Femur (tissue), 1 donor: ENCODE data around the gene CLIP1.
A peak's percentile ranks its signal among the peaks of the same experiment; 100 is the strongest.
"Not testable (repeated sequence)": the region's sequence is repeated elsewhere in the genome, so short reads cannot be mapped to it uniquely, and the experiment has no call there.

Source experiments
- DNase-seq: peaks from one replicate; pipeline ENCODE4 v3.0.0-alpha.2; 2017

Gene CLIP1

DNA sequence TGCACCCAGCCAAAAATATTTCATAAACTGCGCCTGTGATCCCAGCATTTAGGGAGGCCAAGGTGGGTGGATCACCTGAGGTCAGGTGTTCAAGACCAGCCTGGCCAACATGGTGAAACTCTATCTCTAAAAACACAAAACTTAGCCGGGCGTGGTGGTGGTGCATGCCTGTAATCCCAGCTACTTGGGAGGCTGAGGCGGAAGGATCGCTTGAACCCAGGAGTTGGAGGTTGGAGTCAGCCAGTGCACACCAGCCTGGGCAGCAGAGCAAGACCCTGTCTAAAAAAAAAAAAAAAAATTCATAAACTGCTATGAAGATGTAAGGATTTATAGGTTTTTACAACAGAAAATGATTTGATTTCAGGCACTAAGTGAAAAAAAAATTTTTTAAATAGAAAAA is 6.6 kb upstream of the CLIP1 start:
- not testable (repeated sequence) for DNase-seq

GRCh38 chr12:122427403-122427802 is 4.9 kb upstream of the CLIP1 start:
- no peak for DNase-seq

GRCh38 chr12:122423258-122424165 is 1.0 kb upstream of the CLIP1 start:
- peak; percentile 61 for DNase-seq

- DNase-seq, result peak; percentile 53
Observed at GRCh38 chr12:122422730-122423257, 325 bp upstream of the CLIP1 start.

GRCh38 chr12:122421187-122421820 is 1.2 kb downstream of the CLIP1 start:
- peak; percentile 65 for DNase-seq

GRCh38 chr12:122420471-122421162 is 1.9 kb downstream of the CLIP1 start:
- DNase-seq, result no peak

DNA sequence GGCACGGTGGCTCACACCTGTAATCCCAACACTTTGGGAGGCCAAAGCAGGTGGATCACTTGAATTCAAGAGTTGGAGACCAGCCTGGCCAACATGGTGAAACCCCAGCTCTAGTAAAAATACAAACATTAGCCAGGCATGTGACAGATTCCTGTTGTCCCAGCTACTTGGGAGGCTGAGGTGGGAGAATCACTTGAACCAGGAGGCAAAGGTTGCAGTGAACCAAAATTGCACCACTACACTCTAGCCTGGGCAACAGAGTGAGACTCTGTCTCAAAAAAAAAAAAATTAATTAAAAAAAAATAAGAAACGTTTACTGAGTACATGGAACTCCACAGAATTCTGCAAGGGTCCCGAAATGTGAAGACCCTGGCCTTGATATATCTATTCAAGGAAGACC is 3.4 kb downstream of the CLIP1 start:
- DNase-seq, result not testable (repeated sequence)

- DNase-seq, result not testable (repeated sequence)
Observed at GRCh38 chr12:122415665-122416064, 6.8 kb downstream of the CLIP1 start.

DNA sequence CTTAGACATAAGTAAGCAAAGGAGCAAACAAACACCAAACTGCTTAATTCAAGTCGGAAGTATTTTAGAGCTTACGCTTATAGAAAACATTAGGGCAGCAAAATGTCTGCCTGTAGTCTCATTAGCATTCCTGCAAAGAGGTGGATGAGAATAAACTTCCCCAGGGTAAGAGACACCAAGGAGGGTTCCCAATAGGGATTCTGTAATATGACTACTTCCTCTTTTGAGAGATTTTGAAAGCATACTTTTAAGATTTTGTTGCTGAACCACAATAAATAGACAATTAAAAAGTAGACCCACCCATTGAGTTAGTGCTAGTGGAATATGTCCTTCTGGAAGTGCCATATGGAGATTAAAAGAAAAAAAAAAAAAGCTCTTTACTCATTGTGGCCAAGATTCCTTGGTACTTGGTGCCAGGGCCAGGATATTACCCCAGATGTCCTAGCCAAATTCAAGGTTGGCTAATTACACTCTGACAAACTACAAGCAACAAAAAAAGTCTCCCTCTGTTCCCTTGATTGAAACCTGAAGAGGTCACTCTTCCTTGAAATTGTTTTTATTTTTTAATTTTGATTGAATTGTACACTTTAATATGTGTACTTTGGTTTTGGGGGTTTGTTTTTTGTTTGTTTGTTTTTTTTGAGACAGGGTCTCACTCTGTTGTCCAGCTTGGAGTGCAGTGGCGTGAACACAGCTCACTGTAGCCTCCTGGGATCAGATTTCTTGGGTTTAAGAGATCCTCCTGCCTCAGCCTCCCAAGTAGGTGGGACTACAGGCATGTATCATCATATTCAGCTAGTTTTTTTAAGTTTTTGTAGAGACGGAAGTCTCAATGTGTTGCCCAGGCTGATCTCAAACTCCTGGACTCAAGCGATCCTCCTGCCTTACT is 8.7 kb downstream of the CLIP1 start:
- no peak for DNase-seq

- no peak for DNase-seq
Observed at GRCh38 chr12:122412851-122413433, 9.5 kb downstream of the CLIP1 start.

DNA sequence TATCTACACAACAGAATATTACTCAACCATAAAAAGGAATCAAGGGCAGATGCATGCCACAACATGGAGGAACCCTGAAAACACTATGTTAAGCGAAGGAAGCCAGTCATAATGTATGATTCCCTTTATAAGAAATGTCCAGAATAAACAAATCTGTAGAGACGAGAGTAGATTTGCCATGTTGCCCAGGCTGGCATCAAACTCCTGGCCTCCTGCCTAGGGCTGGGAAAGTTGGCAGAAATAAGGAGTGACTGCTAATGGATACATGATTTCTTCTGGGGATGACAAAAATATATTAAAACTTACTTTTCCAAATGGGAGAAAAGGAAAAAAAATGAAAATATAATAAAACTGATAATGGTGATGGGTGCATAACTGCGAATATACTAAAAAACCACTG is 10.9 kb downstream of the CLIP1 start:
- DNase-seq, result no peak

GRCh38 chr12:122407208-122407607 is 15.3 kb downstream of the CLIP1 start:
- DNase-seq, result no peak

- no peak for DNase-seq
Observed at GRCh38 chr12:122406701-122407164, 15.7 kb downstream of the CLIP1 start.

DNA sequence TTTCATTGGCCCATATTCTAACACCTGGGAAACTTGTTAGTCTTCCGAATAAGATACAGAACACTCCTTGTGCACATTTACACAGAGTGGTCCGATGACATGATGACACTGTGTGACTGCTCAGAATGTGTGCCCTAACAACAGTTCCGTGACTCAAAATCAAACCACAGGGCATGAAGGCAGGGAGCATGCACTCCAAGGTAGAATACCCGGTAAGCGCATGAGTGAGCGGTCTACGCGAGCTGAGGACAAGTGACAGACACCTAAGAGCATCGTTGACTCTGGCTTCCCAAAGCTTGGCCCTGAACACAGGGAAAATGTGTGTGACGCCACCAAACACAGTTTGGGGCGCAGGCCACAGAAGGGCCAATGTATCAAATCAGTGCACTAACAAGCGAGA is 18.6 kb downstream of the CLIP1 start:
- no peak for DNase-seq

GRCh38 chr12:122403115-122403770 is 19.2 kb downstream of the CLIP1 start:
- no peak for DNase-seq

DNA sequence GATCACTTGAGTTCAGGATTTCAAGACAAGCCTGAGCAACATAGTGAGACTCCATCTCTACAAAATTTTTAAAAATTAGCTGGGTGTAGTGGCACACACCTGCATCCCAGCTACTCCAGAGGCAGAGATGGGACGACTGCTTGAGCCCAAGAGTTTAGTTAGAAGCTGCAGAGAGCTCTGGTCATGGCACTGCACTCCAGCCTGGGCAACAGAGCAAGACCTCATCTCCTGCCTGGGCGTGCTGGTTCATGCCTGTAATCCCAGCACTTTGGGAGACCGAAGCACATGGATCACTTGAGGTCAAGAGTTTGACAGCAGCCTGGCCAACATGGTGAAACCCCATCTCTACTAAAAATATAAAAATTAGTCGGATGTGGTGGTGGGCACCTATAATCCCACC is 20.2 kb downstream of the CLIP1 start:
- no peak for DNase-seq

DNA sequence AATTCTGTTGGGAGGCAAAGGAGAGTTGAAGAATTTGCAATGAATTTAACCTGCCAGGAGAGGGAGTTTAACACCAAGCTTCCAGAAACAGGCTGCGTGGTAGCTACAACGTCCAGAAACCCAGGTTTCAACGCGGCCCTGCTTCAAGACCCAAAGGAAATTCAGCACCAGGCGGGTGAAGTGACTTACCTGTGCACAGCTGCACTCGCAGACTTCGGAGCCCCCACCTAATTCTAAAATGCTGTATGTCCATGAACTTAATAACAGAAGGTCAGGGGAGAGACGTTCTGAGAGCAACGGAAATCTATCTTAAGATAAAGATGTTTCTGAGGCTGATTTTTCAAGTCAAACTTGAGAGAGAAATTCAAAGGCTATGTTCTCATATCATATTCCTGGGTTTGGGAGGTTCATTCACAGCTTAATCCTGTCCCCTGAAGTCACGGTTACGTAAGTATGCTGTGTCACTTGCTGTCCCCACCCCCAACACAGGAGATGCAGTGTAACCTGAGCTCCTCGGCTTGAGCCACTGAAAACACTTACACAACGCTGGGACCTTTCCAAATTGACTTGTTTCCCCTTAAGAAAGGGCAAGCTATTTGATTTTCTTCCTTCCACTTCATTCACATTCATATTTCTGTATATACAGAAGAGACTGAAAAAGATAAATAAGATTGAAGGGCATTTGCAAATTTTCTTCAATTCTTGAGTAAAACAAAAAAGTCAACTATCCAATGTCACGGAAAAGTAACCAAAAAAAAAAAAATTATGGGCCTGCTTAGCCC is 22.7 kb downstream of the CLIP1 start:
- peak; percentile 68 for DNase-seq

DNA sequence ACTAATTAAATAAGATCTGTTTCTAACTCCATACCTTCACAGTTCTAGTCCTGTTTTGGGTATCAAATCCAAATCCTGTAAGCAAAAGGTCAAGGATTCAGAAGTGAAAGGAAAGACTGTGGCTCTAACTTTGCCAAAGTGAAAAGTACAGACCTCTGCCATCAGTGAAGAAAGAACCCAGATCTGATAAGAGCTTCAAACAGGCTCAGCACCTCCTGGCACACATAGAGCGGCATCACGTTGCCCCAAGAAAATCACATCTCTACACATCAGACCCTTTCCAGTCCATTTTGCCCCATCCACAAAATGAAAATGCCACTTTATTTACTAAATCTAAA is 23.2 kb downstream of the CLIP1 start:
- DNase-seq, result no peak

DNA sequence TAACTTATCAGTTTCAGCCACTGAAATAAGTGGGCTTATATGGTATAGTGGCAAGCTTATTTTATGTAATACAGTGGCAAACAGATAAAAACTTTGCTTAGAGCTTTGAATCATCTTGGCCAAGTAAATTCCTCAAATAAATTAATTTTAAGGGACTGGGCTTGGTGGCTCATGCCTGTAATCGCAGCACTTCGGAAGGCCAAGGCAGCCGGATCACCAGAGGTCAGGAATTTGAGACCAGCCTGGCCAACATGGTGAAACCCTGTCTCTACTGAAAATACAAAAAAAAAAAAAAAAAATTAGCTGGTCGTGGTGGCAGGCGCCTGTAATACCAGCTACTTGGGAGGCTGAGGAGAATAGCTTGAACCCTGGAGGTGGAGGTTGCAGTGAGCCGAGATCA is 24.5 kb downstream of the CLIP1 start:
- DNase-seq, result not testable (repeated sequence)

DNA sequence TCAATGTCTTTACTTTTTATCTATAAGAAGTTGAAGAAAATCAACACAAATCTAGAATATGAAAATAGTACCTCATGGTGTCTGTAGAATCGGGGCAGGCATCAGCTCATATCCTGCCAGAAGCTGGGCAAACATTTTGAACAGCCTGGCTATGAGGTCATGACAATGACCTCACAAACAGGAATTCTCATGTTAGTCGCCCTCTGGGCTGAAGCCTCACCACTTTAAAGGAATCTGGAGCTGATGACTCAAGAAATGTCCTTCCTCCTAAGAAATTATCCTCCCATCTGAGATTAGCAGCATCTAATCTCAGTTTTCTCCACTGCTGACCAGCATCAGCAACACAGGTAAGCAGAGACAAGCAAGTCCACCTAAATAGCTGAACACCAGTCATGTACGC is 27.1 kb downstream of the CLIP1 start:
- no peak for DNase-seq
